HFFc6 (cell line): Measurements from ENCODE around the gene AGAP3. TPM values are rescaled to one million over a fixed set of nuclear protein-coding genes. Genes with fewer than 3 reads are reported as not detected.

Experiments
- DNase-seq: peaks from one replicate; pipeline ENCODE4 v3.0.0-alpha.2; 2018
- H3K27ac Mint-ChIP-seq: 2 replicates; pipeline ENCODE4 v1.8.0; 2020; ENCODE audit warnings: mild to moderate bottlenecking, mixed read lengths
- H3K27me3 Mint-ChIP-seq: 2 replicates; pipeline ENCODE4 v1.8.0; 2021; ENCODE audit warnings: mild to moderate bottlenecking, moderate library complexity, mixed read lengths; ENCODE audit not compliant: insufficient read depth
- H3K36me3 Mint-ChIP-seq: 2 replicates; pipeline ENCODE4 v1.8.0; 2021; ENCODE audit warnings: low read depth, mixed read lengths
- H3K4me1 Mint-ChIP-seq: 2 replicates; pipeline ENCODE4 v1.8.0; 2020; ENCODE audit warnings: low read depth, mixed read lengths
- H3K4me3 Mint-ChIP-seq: 2 replicates; pipeline ENCODE4 v1.8.0; 2020; ENCODE audit warnings: mild to moderate bottlenecking, moderate library complexity, mixed read lengths
- H3K9me3 Mint-ChIP-seq: 2 replicates; pipeline ENCODE4 v1.8.0; 2020; ENCODE audit warnings: mild to moderate bottlenecking, mixed read lengths
- CTCF ChIP-seq: fragments of 200-600 bp; sonication (generic); IDR thresholded peaks from 2 replicates; pipeline ENCODE4 v1.5.0; 2021; ENCODE audit warnings: antibody characterized with exemption, mild to moderate bottlenecking
- total RNA-seq, 6 experiments: library from RNA; stranded (reverse); fragmentation: NEBNext Ultra II Directional; extraction: Animal tissue kit (Norgen Biotek cat#: 25700); gene quantifications; 2 replicates in 1 of 6; 3 replicates in 5 of 6; pipeline ENCODE4 v1.2.3, GENCODE V29; 2021

AGAP3 gene
- total RNA-seq, 6 experiments from 2014 or later, result 73.3 to 104 (median 82.2) TPM

GRCh38 chr7:151077705-151078232, 8.5 kb upstream of the AGAP3 start:
- peak overlapping the region; percentile 65 for H3K27ac Mint-ChIP-seq
- H3K36me3 Mint-ChIP-seq, result peaks cover 15% of the 10 kb centered on the region; the same call in 1 of the 2 replicates
- TF ChIP-seq CTCF, result no peak
- H3K4me1 Mint-ChIP-seq, result peaks cover 37% of the 10 kb centered on the region
- peak; percentile 39 for DNase-seq
- H3K27me3 Mint-ChIP-seq, result peaks cover 3% of the 10 kb centered on the region
- H3K4me3 Mint-ChIP-seq, result peak overlapping the region; percentile 40
- H3K9me3 Mint-ChIP-seq, result no peaks in the 10 kb centered on the region

GRCh38 chr7:151078233-151079040, 7.8 kb upstream of the AGAP3 start:
- Mint-ChIP-seq H3K27me3 (peaks cover 3% of the 10 kb centered on the region), H3K27ac (peak overlapping the region; percentile 65), H3K9me3 (no peaks in the 10 kb centered on the region), H3K4me3 (peak overlapping the region; percentile 90), H3K4me1 (peaks cover 40% of the 10 kb centered on the region), H3K36me3 (peaks cover 15% of the 10 kb centered on the region; the same call in 1 of the 2 replicates)
- TF ChIP-seq CTCF, result no peak
- no peak for DNase-seq

GRCh38 chr7:151079199-151079910, 6.9 kb upstream of the AGAP3 start:
- TF ChIP-seq CTCF, result no peak
- Mint-ChIP-seq H3K36me3 (peaks cover 15% of the 10 kb centered on the region; the same call in 1 of the 2 replicates), H3K27me3 (peaks cover 3% of the 10 kb centered on the region), H3K27ac (peak overlapping the region; percentile 83), H3K9me3 (no peaks in the 10 kb centered on the region), H3K4me3 (peak overlapping the region; percentile 90), H3K4me1 (peaks cover 40% of the 10 kb centered on the region)
- DNase-seq, result no peak

- H3K27me3 Mint-ChIP-seq, result peaks cover 3% of the 10 kb centered on the region
- peaks cover 15% of the 10 kb centered on the region; the same call in 1 of the 2 replicates for H3K36me3 Mint-ChIP-seq
- H3K4me3 Mint-ChIP-seq, result peak overlapping the region; percentile 90
- peak overlapping the region; percentile 83 for H3K27ac Mint-ChIP-seq
- DNase-seq, result peak; percentile 44
- no peak for TF ChIP-seq CTCF
- no peaks in the 10 kb centered on the region for H3K9me3 Mint-ChIP-seq
- peaks cover 46% of the 10 kb centered on the region for H3K4me1 Mint-ChIP-seq
Measured at GRCh38 chr7:151080067-151080521, 6.2 kb upstream of the AGAP3 start.

- H3K9me3 Mint-ChIP-seq, result no peaks in the 10 kb centered on the region
- H3K27ac Mint-ChIP-seq, result peak within 1 kb of the TSS; percentile 83
- no peak for TF ChIP-seq CTCF
- H3K36me3 Mint-ChIP-seq, result peaks cover 12% of the 10 kb centered on the region; the same call in 1 of the 2 replicates
- H3K4me3 Mint-ChIP-seq, result peak within 1 kb of the TSS; percentile 90
- peaks cover 51% of the 10 kb centered on the region for H3K4me1 Mint-ChIP-seq
- peak; percentile 91 for DNase-seq
- peaks cover 3% of the 10 kb centered on the region for H3K27me3 Mint-ChIP-seq
Measured at GRCh38 chr7:151080522-151081169, 5.6 kb upstream of the AGAP3 start, which contains the start of gene FASTK. Gene FASTK, minus strand, starts transcription at chr7:151080809. Its CDS starts 43 bp downstream, at chr7:151080766.
